Transverse colon (tissue), 4 donors: ENCODE measurements around the gene ZNF107. TPM values are rescaled to one million over a fixed set of nuclear protein-coding genes. Genes with fewer than 3 reads are reported as not detected.

ENCODE experiments used
- DNase-seq: peaks from one replicate; pipeline ENCODE4 v3.0.0-alpha.2; 2019
- H3K27ac ChIP-seq, 4 donors: fragments of 200-600 bp; sonication (generic); 2 replicates each; pipeline ENCODE4 v1.5.1; 2016 to 2018; ENCODE audit warnings: inconsistent platforms in 4 of 4
- H3K27me3 ChIP-seq: fragments of 200-600 bp; sonication (generic); 2 replicates; pipeline ENCODE4 v1.5.1; 2017; ENCODE audit warnings: inconsistent platforms
- H3K36me3 ChIP-seq, 4 donors: fragments of 200-600 bp; sonication (generic); 2 replicates each; pipeline ENCODE4 v1.5.1; 2017 to 2019; ENCODE audit warnings: inconsistent platforms in 4 of 4
- H3K4me1 ChIP-seq, 4 donors: fragments of 200-600 bp; sonication (generic); 2 replicates each; pipeline ENCODE4 v1.5.1; 2017 to 2020; ENCODE audit warnings: inconsistent platforms in 4 of 4
- H3K4me3 ChIP-seq, 4 donors: fragments of 200-600 bp; sonication (generic); 1 replicate in 1 of 4; 2 replicates in 3 of 4; pipeline versions ENCODE4 v1.5.1 to v1.6.1; 2017 to 2019; ENCODE audit warnings: inconsistent platforms in 4 of 4
- H3K9me3 ChIP-seq, 2 donors: fragments of 200-600 bp; sonication (generic); 2 replicates each; pipeline ENCODE4 v1.5.1; 2017 to 2019; ENCODE audit warnings: inconsistent platforms in 2 of 2
- CTCF ChIP-seq, 5 experiments: fragments of 200-600 bp in 3 of 5; fragments of 450-650 bp in 2 of 5; sonication (generic) in 3 of 5; IDR thresholded peaks; 1 replicate in 2 of 5; 2 replicates in 3 of 5; pipeline ENCODE4 v1.5.1; 2016 to 2017; ENCODE audit warnings: antibody characterized with exemption in 5 of 5, inconsistent platforms in 3 of 5, mild to moderate bottlenecking in 2 of 5, moderate library complexity in 1 of 5
- EP300 ChIP-seq: sonication (generic); formaldehyde crosslinking; IDR thresholded peaks from one replicate; pipeline ENCODE4 v1.6.1; 2017; ENCODE audit warnings: antibody characterized with exemption, low read depth
- POLR2A ChIP-seq: fragments of 450-650 bp; IDR thresholded peaks from one replicate; pipeline ENCODE4 v1.6.1; 2016; ENCODE audit warnings: antibody characterized with exemption, mild to moderate bottlenecking, moderate library complexity
- POLR2AphosphoS5 ChIP-seq, 3 donors: sonication (generic); formaldehyde crosslinking; IDR thresholded peaks; one replicate each; pipeline ENCODE4 v1.6.1; 2016; ENCODE audit warnings: antibody characterized with exemption in 3 of 3
- WGBS, 2 donors: methylation state at CpG; one replicate each; pipeline ENCODE4 v1.1.5; 2018; ENCODE audit warnings: low coverage in 1 of 2; 5-methylcytosine and 5-hydroxymethylcytosine counted together
- in situ Hi-C, 4 donors: fragments of 200-750 bp; cut with MboI; loops; one replicate each; pipeline versions ENCODE4 v1.15.0 to v1.15.1; 2017; ENCODE audit warnings: low sequenced_read_pairs in 3 of 4, low pct_ligation_motif_present in 1 of 4, low pct_unique_long_range_greater_than_20kb in 1 of 4
- intact Hi-C: fragments of 100-400 bp; cut with DNase I; formaldehyde crosslinking; loops from one replicate; pipeline ENCODE4 v1.15.1; 2023; ENCODE audit warnings: low total_unique reads
- total RNA-seq, 4 donors: library from RNA; depleted of rRNA; stranded (reverse); fragments of >200 nt; gene quantifications; one replicate each; pipeline ENCODE4 v1.1.0, GENCODE V29; 2016

ZNF107 gene
- 10 to 100 TPM in 2 of 4 donors, 1 to 10 TPM in 2; 3.8 to 11.2 (median 8.4) TPM for total RNA-seq

DNA sequence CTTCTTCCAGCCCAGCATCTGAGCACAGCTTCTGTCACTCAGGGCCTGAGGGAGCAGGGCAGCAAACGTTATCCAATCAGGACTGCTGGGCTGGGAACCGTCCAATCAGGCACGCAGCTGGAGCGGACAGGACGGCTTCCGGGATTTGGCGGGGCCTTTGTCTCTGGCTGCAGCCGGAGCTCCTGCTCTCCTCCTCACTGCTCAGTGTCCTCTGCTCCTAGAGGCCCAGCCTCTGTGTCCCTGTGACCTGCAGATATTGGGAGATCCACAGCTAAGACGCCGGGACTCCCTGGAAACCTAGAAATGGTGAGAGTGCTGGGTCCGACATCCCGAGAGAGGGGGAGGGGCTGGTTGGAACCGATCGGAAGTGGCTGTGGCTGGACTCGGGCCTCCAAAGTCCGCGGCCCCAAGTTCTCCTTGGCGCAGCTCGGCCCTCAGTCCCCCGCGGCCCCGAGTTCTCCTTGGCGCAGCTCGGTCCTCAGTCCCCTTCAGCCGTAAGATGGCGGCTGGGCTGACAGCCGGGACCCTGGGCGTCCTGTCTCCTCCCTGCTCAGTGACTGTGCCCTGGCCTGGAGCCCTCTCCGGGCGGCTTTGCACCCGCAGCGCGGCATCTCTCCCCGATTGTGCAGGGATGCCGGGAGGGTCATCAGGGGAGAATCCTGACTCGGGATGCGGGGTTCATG, at the start of gene ZNF107:
TSS of gene ZNF107 (plus strand) at position 154 of the 683 bp plus-strand sequence. CDS start at position 304, 150 bp downstream.
- 1% methylated on average over 28 of the region's 37 CpGs; no CpG with 5 or more reads in 1 of the 2 donors for WGBS, 2 donors
- Histone ChIP-seq H3K9me3 (no peaks in the 10 kb centered on the region), H3K4me3 (peak within 1 kb of the TSS; percentile 58 to 92 (median 76)), H3K27me3 (no peaks in the 10 kb centered on the region), H3K36me3 (peaks cover 0 to 13% (median 0%) of the 10 kb centered on the region in 4 donors), H3K27ac (peak within 1 kb of the TSS; percentile 72 to 84 (median 81)), H3K4me1 (peaks cover 4 to 16% (median 6%) of the 10 kb centered on the region in 4 donors)
- in situ Hi-C loops, result loop anchor here in 2 of 4 donors (25.0 kb wide), 2 partner anchors 121 to 354 kb away; partner anchors contain the start of genes ZNF138 (in 1 of the 2) and ZNF736 (in 1 of the 2)
- TF ChIP-seq POLR2A (peak; percentile 50), CTCF (IDR thresholded peaks at IDR 0.05) (no peak), POLR2AphosphoS5 (IDR thresholded peaks at IDR 0.05) (peak; percentile 3 to 49 (median 32)), EP300 (no peak)
- intact Hi-C loops, result no loop called here
- peak; percentile 92 for DNase-seq

DNA sequence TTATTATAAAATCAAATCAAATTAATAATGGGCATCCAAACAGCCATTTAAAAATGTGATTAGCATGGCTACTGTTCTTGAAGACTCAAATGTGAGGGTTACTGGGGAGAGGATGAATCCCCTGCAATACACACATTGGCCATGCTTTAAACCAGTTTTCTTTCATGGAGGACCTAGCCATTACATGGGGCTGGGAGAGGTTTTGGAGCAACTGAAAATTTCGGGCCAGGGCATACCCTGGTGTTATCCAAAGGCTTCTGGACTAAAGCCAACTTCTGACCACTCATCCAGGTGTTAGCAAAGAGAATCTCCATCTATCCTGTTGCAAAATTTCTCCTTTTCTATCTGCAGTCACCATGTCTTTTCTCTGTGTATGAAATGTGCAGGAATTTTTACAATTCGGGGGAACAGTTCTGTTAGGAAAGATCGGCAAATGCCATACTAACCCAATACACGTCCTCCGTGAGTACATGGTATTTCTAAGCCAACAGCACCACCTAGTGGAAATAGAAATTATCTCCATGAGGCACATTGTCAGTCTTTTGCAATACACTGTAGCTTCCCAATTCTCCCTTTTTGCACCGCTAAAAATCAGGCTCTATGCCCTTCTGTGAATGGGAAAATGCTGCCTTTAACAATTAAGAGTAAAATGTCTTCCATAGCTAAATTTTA, 47.0 kb upstream of the ZNF107 start:
- Histone ChIP-seq H3K27me3 (no peaks in the 10 kb centered on the region), H3K36me3 (no peaks in the 10 kb centered on the region), H3K27ac (no peak overlapping the region), H3K9me3 (peaks cover 9 to 10% of the 10 kb centered on the region in 2 donors), H3K4me1 (no peaks in the 10 kb centered on the region), H3K4me3 (no peak overlapping the region)
- no peak for DNase-seq
- 34 to 37% methylated on average over 6 of the region's 6 CpGs for WGBS, 2 donors
- TF ChIP-seq POLR2AphosphoS5 (IDR thresholded peaks at IDR 0.05), result no peak
- peak; percentile 47 to 60 (median 53) for TF ChIP-seq CTCF (IDR thresholded peaks at IDR 0.05)
- intact Hi-C loops (loop anchor here (1.0 kb wide), 1 partner anchor 436 kb away; no protein-coding TSS in a partner anchor), in situ Hi-C loops (loop anchor here in 3 of 4 donors (25.0 kb wide), 1 partner anchor 432 kb away; no protein-coding TSS in a partner anchor)

DNA sequence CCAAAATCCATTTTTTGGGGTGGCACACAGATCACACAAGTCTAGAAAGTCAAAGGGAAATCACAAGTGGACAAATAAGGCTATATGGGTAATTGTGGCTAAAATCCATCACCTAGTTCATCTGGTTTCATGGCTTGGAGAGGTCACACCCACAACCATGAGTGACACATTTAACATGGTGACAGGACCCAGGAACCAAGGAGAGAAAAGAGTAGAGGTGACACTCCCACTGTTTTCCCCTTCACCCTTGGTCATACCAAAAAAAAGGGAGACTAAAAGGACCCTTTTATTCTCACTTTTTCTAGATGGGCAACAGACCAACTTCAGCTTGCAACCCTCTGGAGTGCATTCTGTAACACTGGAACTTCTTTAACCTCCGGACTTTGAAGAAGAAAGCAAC, 46.2 kb upstream of the ZNF107 start:
- TF ChIP-seq POLR2AphosphoS5 (IDR thresholded peaks at IDR 0.05) (no peak), POLR2A (no peak), CTCF (IDR thresholded peaks at IDR 0.05) (no peak)
- no peak for DNase-seq
- H3K27ac ChIP-seq, result no peak overlapping the region
- peaks cover 9 to 10% of the 10 kb centered on the region in 2 donors for H3K9me3 ChIP-seq
- WGBS, 2 donors, result 75 to 80% methylated on average over 1 of the region's 1 CpG
- intact Hi-C loops, result loop anchor here (1.0 kb wide), 1 partner anchor 436 kb away; no protein-coding TSS in a partner anchor
- H3K4me3 ChIP-seq, result no peak overlapping the region
- no peaks in the 10 kb centered on the region for H3K27me3 ChIP-seq
- in situ Hi-C loops, result loop anchor here (10.0 to 25.0 kb wide), 2 partner anchors 432 to 435 kb away; no protein-coding TSS in a partner anchor
- no peaks in the 10 kb centered on the region for H3K36me3 ChIP-seq
- H3K4me1 ChIP-seq, result no peaks in the 10 kb centered on the region

DNA sequence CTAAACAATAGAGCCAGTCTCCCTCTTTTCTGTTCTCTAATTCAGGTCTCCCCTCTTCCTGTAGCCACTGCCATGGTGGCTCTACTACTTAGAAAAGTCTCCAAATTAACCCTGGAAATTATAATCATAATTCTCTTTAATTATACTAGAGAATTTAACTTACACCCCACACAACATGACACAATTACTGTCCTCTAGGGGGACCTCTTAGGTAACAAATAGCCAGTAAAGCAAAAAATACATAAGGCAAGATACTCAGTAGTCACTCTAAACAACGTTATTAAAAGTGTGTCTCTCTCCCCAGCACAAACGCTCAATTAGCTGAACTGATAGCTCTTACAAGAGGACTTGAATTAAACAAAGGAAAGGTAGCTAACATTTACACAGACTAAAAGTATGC, 44.3 kb upstream of the ZNF107 start:
- H3K27ac ChIP-seq, result no peak overlapping the region
- H3K4me3 ChIP-seq, result no peak overlapping the region
- 67 to 70% methylated on average over 2 of the region's 2 CpGs for WGBS, 2 donors
- TF ChIP-seq CTCF (IDR thresholded peaks at IDR 0.05) (no peak), POLR2AphosphoS5 (IDR thresholded peaks at IDR 0.05) (no peak), EP300 (no peak), POLR2A (no peak)
- H3K27me3 ChIP-seq, result no peaks in the 10 kb centered on the region
- no peaks in the 10 kb centered on the region for H3K36me3 ChIP-seq
- DNase-seq, result no peak
- peaks cover 9 to 10% of the 10 kb centered on the region in 2 donors for H3K9me3 ChIP-seq
- intact Hi-C loops, result no loop called here
- in situ Hi-C loops, result loop anchor here (10.0 to 25.0 kb wide), 2 partner anchors 434 to 437 kb away; no protein-coding TSS in a partner anchor
- no peaks in the 10 kb centered on the region for H3K4me1 ChIP-seq
